ENCODE data around the gene LAD1. TPM values are rescaled to one million over a fixed set of nuclear protein-coding genes. Genes with fewer than 3 reads are reported as not detected.

LAD1 gene
- total RNA-seq, 4 donors from 2014 or later = 0.26 to 4.8 (median 0.29) TPM; not detected in 1

- H3K36me3 ChIP-seq = no peaks in the 10 kb centered on the region
- intact Hi-C loops (cut with DNase I; ENCODE audit: low total_unique reads) = no loop called here
- TF ChIP-seq POLR2A (IDR thresholded peaks at IDR 0.05) = no peak
- TF ChIP-seq CTCF (IDR thresholded peaks at IDR 0.05) = no peak
Measured at GRCh38 chr1:201386208-201386607, 12.9 kb downstream of the LAD1 start.

GRCh38 chr1:201385299-201385891 is 13.7 kb downstream of the LAD1 start:
- no peaks in the 10 kb centered on the region for H3K27me3 ChIP-seq
- no peaks in the 10 kb centered on the region for H3K9me3 ChIP-seq
- intact Hi-C loops (cut with DNase I; ENCODE audit: low total_unique reads) = no loop called here
- H3K4me1 ChIP-seq = no peaks in the 10 kb centered on the region
- TF ChIP-seq CTCF (IDR thresholded peaks at IDR 0.05) (peak in 3 of 4 experiments; percentile 22 to 40 (median 27)), POLR2A (IDR thresholded peaks at IDR 0.05) (no peak)
- H3K27ac ChIP-seq = no peak overlapping the region
- H3K36me3 ChIP-seq = no peaks in the 10 kb centered on the region
- H3K4me3 ChIP-seq = no peak overlapping the region
- no peak for DNase-seq

More at GRCh38 chr1:201386208-201386607, 12.9 kb downstream of the LAD1 start:
- H3K27ac ChIP-seq = no peak overlapping the region
- H3K27me3 ChIP-seq = no peaks in the 10 kb centered on the region
- H3K9me3 ChIP-seq = no peaks in the 10 kb centered on the region
- no peak for DNase-seq
- H3K4me1 ChIP-seq = no peaks in the 10 kb centered on the region
- H3K4me3 ChIP-seq = no peak overlapping the region

GRCh38 chr1:201384406-201384782 is 14.7 kb downstream of the LAD1 start:
- H3K27ac ChIP-seq = no peak overlapping the region
- no peaks in the 10 kb centered on the region for H3K36me3 ChIP-seq
- H3K9me3 ChIP-seq = no peaks in the 10 kb centered on the region
- H3K27me3 ChIP-seq = no peaks in the 10 kb centered on the region
- H3K4me1 ChIP-seq = no peaks in the 10 kb centered on the region
- no peak for TF ChIP-seq CTCF (IDR thresholded peaks at IDR 0.05)
- TF ChIP-seq POLR2A (IDR thresholded peaks at IDR 0.05) = no peak
- intact Hi-C loops (cut with DNase I; ENCODE audit: low total_unique reads) = no loop called here
- H3K4me3 ChIP-seq = no peak overlapping the region
- DNase-seq = no peak

- Histone ChIP-seq H3K4me3 (no peak overlapping the region), H3K27me3 (no peaks in the 10 kb centered on the region), H3K27ac (no peak overlapping the region), H3K4me1 (no peaks in the 10 kb centered on the region), H3K36me3 (no peaks in the 10 kb centered on the region), H3K9me3 (no peaks in the 10 kb centered on the region)
- TF ChIP-seq CTCF (IDR thresholded peaks at IDR 0.05) (no peak), POLR2A (IDR thresholded peaks at IDR 0.05) (no peak)
- no peak for DNase-seq
- intact Hi-C loops (cut with DNase I; ENCODE audit: low total_unique reads) = no loop called here
Measured at GRCh38 chr1:201383647-201384405, 15.3 kb downstream of the LAD1 start.

- no peaks in the 10 kb centered on the region for H3K27me3 ChIP-seq
- no peaks in the 10 kb centered on the region for H3K9me3 ChIP-seq
- H3K4me1 ChIP-seq = no peaks in the 10 kb centered on the region
- H3K27ac ChIP-seq = no peak overlapping the region
- DNase-seq = no peak
- no peaks in the 10 kb centered on the region for H3K36me3 ChIP-seq
- intact Hi-C loops (cut with DNase I; ENCODE audit: low total_unique reads) = no loop called here
- TF ChIP-seq CTCF (IDR thresholded peaks at IDR 0.05) = no peak
- TF ChIP-seq POLR2A (IDR thresholded peaks at IDR 0.05) = no peak
- H3K4me3 ChIP-seq = no peak overlapping the region
Measured at GRCh38 chr1:201381130-201381529, 18.0 kb downstream of the LAD1 start.
